K562 (cell line): ENCODE data around the gene ADGRD1. TPM values are rescaled to one million over a fixed set of nuclear protein-coding genes. Genes with fewer than 3 reads are reported as not detected.

ENCODE experiments used
- ATAC-seq: fragments of 200-7000 bp; cut with Tn5 transposase; 3 replicates; pipeline ENCODE4 v1.9.1; 2020; ENCODE audit warnings: moderate library complexity
- BruUV-seq: library from RNA; stranded (reverse); fragments of 400-500 nt; replicated peaks from 2 replicates; lab custom pipeline; 2021; lab: Mats Ljungman, UMichigan
- CTCF ChIA-PET: fragments of 300-600 bp; formaldehyde crosslinking; extraction: SDS; loops from one replicate; lab custom pipeline; 2021; ENCODE audit warnings: low intra/inter-chr PET ratio; lab: Yijun Ruan, JAX
- POLR2A ChIA-PET: fragments of 300-600, 350-650 bp; sonication (Branson Sonifier 250); formaldehyde crosslinking; extraction: SDS; loops from one replicate; lab custom pipeline; 2021; ENCODE audit warnings: antibody characterized with exemption, inconsistent platforms; lab: Yijun Ruan, JAX
- DNase-seq, 4 experiments: peaks; one replicate each; pipeline versions ENCODE4 v3.0.0 to v3.0.0-alpha.2; 2011 to 2018; ENCODE audit warnings: low spot score in 3 of 4, mixed read lengths in 3 of 4; ENCODE audit errors: extremely low read depth in 1 of 4
- FAIRE-seq: peaks from 2 replicates; lab custom pipeline; 2011; peaks lifted over from hg19 to GRCh38; lab: Jason Lieb, UNC
- H2AFZ ChIP-seq: 2 replicates; pipeline ENCODE4 v1.6.0; 2011; ENCODE audit warnings: low read depth, low read length, control low read depth, inconsistent platforms
- H3K27ac ChIP-seq: fragments of 200-600 bp; 3 replicates; pipeline ENCODE4 v1.8.0; 2011; ENCODE audit warnings: low read depth, mild to moderate bottlenecking, control low read depth, inconsistent platforms, low read length, moderate library complexity, mixed read lengths; ENCODE audit errors: extremely low read depth
- H3K27me3 ChIP-seq, 2 experiments: fragments of 300-600 bp in 1 of 2; 2 replicates in 1 of 2; 3 replicates in 1 of 2; pipeline versions ENCODE4 v1.6.0 to v1.8.0; 2011; ENCODE audit warnings: inconsistent platforms in 2 of 2, low read length in 2 of 2, mild to moderate bottlenecking in 1 of 2, mixed read lengths in 1 of 2, moderate library complexity in 1 of 2; ENCODE audit not compliant: control insufficient read depth in 2 of 2, insufficient read depth in 2 of 2
- H3K36me3 ChIP-seq: fragments of 300-600 bp; 3 replicates; pipeline ENCODE4 v1.8.0; 2011; ENCODE audit warnings: mild to moderate bottlenecking, low read length, inconsistent platforms; ENCODE audit not compliant: control insufficient read depth, insufficient read depth
- H3K4me1 ChIP-seq, 2 experiments: fragments of 200-600 bp in 1 of 2; replicated peaks in 1 of 2; 2 replicates in 1 of 2; 3 replicates in 1 of 2; pipeline versions ENCODE4 v1.5.1 to v1.8.0; 2011; ENCODE audit warnings: inconsistent platforms in 2 of 2, low read length in 2 of 2, mild to moderate bottlenecking in 1 of 2, mixed read lengths in 1 of 2, moderate library complexity in 1 of 2; ENCODE audit not compliant: control insufficient read depth in 2 of 2, insufficient read depth in 2 of 2
- H3K4me2 ChIP-seq: 2 replicates; pipeline ENCODE4 v1.6.1; 2011; ENCODE audit warnings: low read length, control low read depth, inconsistent platforms, mixed read lengths; ENCODE audit not compliant: insufficient read depth
- H3K4me3 ChIP-seq: fragments of 200-600 bp; sonication (generic), shearing (Covaris generic); 2 replicates; pipeline ENCODE4 v1.5.1; 2016; ENCODE audit warnings: control low read depth, inconsistent platforms
- H3K79me2 ChIP-seq: fragments of 200-600 bp; 3 replicates; pipeline ENCODE4 v1.8.0; 2011; ENCODE audit warnings: low read length, inconsistent platforms; ENCODE audit not compliant: control insufficient read depth, insufficient read depth
- H3K9ac ChIP-seq, 2 experiments: 2 replicates each; pipeline versions ENCODE4 v1.6.0 to v1.6.1; 2011; ENCODE audit warnings: low read depth in 2 of 2, low read length in 2 of 2, control low read depth in 1 of 2, inconsistent platforms in 1 of 2, mild to moderate bottlenecking in 1 of 2, mixed read lengths in 1 of 2; ENCODE audit not compliant: insufficient read depth in 1 of 2
- H3K9me1 ChIP-seq: one replicate; pipeline ENCODE4 v1.6.0; 2011; ENCODE audit warnings: inconsistent platforms, mild to moderate bottlenecking, low read length, moderate library complexity; ENCODE audit not compliant: control insufficient read depth, insufficient read depth
- H3K9me3 ChIP-seq: replicated peaks from 2 replicates; pipeline ENCODE4 v1.5.1; 2011; ENCODE audit warnings: low read depth, low read length, inconsistent platforms; ENCODE audit not compliant: control insufficient read depth, insufficient read depth
- H4K20me1 ChIP-seq: replicated peaks from 2 replicates; pipeline ENCODE4 v1.6.1; 2011; ENCODE audit warnings: low read length, inconsistent platforms, mixed read lengths; ENCODE audit not compliant: control insufficient read depth, insufficient read depth
- BRF1 ChIP-seq: IDR thresholded peaks from 3 replicates; pipeline ENCODE4 v1.6.1; 2011; ENCODE audit warnings: borderline replicate concordance, mild to moderate bottlenecking; ENCODE audit not compliant: insufficient read length; ENCODE audit errors: extremely low read depth
- CBFB ChIP-seq: sonication (generic); formaldehyde crosslinking; IDR thresholded peaks from 2 replicates; pipeline ENCODE4 v1.4.0; 2020; ENCODE audit warnings: mild to moderate bottlenecking, missing genetic modification reagents
- EZH2 ChIP-seq: IDR thresholded peaks from 2 replicates; pipeline ENCODE4 v1.6.1; 2012; ENCODE audit warnings: low read depth, mild to moderate bottlenecking, inconsistent platforms, low read length, borderline replicate concordance
- HDAC2 ChIP-seq: fragments of 450-650 bp; IDR thresholded peaks from 2 replicates; pipeline ENCODE4 v1.6.1; 2016; ENCODE audit warnings: mild to moderate bottlenecking
- HNRNPK ChIP-seq: fragments of 200-400 bp; formaldehyde crosslinking; IDR thresholded peaks from one replicate; pipeline ENCODE4 v1.6.1; 2018; ENCODE audit warnings: mild to moderate bottlenecking, low read depth, low read length; ENCODE audit not compliant: poor library complexity, severe bottlenecking
- NELFE ChIP-seq: IDR thresholded peaks from 2 replicates; pipeline ENCODE4 v1.6.1; 2011; ENCODE audit warnings: mild to moderate bottlenecking; ENCODE audit not compliant: insufficient read depth, insufficient read length
- SUPT5H ChIP-seq: fragments of 450-650 bp; IDR thresholded peaks from 2 replicates; pipeline ENCODE4 v1.6.1; 2016
- ZNF165 ChIP-seq: fragments of 250-450 bp; sonication (Bioruptor Pico); IDR thresholded peaks from 2 replicates; pipeline ENCODE4 v1.4.0; 2020; ENCODE audit warnings: borderline replicate concordance
- WGBS: fragments of 100-300 bp; shearing (Covaris generic); methylation state at CpG from one replicate; pipeline ENCODE4 v1.1.6; 2016; ENCODE audit warnings: low coverage, mixed read lengths; ENCODE audit not compliant: insufficient coverage; ENCODE audit errors: missing lambda C conversion rate; 5-methylcytosine and 5-hydroxymethylcytosine counted together
- in situ Hi-C: fragments of 300-500 bp; cut with MboI; formaldehyde crosslinking; loops from 4 replicates; pipeline ENCODE4 v1.15.0; 2018; ENCODE audit warnings: inconsistent platforms, mixed read lengths
- intact Hi-C: fragments of 100-400 bp; cut with micrococcal nuclease; formaldehyde crosslinking; loops from 2 replicates; pipeline ENCODE4 v1.14.2; 2022
- polyA plus RNA-seq, 8 experiments: library from polyadenylated mRNA; depleted of rRNA in 4 of 8; stranded (reverse) in 5 of 8; unstranded in 3 of 8; fragments of >200 nt; fragmentation: Nextera tagmentation in 2 of 8; fragmentation: Illumina TruSeq in 1 of 8; extraction: Ambion mirVana in 2 of 8; extraction: Trizol in 1 of 8; gene quantifications; 2 replicates each; pipeline versions ENCODE4 v1.2.1 to v1.2.3, GENCODE V29; 2011 to 2014; ENCODE audit warnings: inconsistent platforms in 1 of 8, missing spikeins in 1 of 8
- total RNA-seq, 7 experiments: library from RNA; depleted of rRNA in 6 of 7; stranded (reverse); fragments of >200 nt in 6 of 7; fragmentation: Illumina TruSeq in 2 of 7; extraction: Trizol in 2 of 7; gene quantifications; 2 replicates each; pipeline versions ENCODE4 v1.2.1 to v1.2.3, GENCODE V29; 2011 to 2021; ENCODE audit warnings: low replicate concordance in 1 of 7
- TF ChIP-seq, protein P1 (sequence below): fragments of 150-350 bp; IDR thresholded peaks from 2 replicates; pipeline ENCODE4 v1.6.1; 2014; ENCODE audit warnings: low read depth, mild to moderate bottlenecking, low read length, borderline replicate concordance

Gene ADGRD1
- total and polyA plus RNA-seq, 9 of the 15 experiments (the other 6 are each of a cell fraction or from before 2014, with no cell fraction given) = 1.7 to 11.7 (median 3.3) TPM

DNA sequence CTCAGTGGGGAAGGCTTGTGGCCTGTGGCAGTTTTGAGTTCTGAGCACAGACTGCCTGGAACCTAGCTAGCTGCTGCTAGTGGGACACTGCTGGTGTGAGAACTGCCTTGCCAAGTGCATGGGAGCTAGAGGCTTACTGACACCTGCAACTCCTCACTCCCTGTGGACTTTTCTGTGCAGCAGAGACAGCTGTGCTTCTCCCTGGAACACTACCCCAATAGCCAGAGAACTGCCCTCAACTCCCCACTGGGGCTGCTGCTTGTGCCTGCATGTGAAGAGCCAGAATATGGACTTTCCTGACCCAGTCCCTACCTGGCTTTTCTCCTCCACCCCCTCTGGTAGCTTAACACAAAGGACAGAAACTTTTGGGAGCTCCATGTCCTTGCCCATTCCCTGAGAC, 222.6 kb downstream of the ADGRD1 start (continued):
- TF ChIP-seq, protein P1, sequence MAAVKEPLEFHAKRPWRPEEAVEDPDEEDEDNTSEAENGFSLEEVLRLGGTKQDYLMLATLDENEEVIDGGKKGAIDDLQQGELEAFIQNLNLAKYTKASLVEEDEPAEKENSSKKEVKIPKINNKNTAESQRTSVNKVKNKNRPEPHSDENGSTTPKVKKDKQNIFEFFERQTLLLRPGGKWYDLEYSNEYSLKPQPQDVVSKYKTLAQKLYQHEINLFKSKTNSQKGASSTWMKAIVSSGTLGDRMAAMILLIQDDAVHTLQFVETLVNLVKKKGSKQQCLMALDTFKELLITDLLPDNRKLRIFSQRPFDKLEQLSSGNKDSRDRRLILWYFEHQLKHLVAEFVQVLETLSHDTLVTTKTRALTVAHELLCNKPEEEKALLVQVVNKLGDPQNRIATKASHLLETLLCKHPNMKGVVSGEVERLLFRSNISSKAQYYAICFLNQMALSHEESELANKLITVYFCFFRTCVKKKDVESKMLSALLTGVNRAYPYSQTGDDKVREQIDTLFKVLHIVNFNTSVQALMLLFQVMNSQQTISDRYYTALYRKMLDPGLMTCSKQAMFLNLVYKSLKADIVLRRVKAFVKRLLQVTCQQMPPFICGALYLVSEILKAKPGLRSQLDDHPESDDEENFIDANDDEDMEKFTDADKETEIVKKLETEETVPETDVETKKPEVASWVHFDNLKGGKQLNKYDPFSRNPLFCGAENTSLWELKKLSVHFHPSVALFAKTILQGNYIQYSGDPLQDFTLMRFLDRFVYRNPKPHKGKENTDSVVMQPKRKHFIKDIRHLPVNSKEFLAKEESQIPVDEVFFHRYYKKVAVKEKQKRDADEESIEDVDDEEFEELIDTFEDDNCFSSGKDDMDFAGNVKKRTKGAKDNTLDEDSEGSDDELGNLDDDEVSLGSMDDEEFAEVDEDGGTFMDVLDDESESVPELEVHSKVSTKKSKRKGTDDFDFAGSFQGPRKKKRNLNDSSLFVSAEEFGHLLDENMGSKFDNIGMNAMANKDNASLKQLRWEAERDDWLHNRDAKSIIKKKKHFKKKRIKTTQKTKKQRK = no peak
- no peak for TF ChIP-seq EZH2
- no peak for TF ChIP-seq HDAC2
- no peak for TF ChIP-seq SUPT5H
- no peak for TF ChIP-seq NELFE

DNA sequence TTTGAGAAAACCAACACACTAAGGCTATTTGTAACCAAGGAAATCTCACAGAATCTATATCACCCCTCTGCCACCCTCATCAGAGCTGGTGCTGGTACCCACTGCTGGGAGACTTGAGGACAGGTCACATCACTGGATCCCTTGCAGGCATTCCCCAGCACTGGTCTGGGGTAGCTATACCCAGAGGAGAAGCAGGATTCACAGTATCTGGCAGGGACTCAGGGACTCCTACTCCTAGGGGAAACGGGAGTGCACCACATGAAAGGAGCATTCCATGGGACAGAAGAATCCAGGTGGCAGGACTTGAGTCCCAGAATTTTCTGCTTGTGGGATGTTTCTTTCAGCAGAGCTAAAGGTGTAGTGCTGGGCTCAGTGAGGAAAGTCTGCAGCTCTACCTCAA, 223.2 kb downstream of the ADGRD1 start:
- Histone ChIP-seq H3K79me2 (no peaks in the 10 kb centered on the region), H3K9me3 (no peaks in the 10 kb centered on the region; the same call in 1 of the 2 replicates), H3K4me3 (no peak overlapping the region), H3K36me3 (no peaks in the 10 kb centered on the region), H2AFZ (no peak overlapping the region), H3K9me1 (no peaks in the 10 kb centered on the region), H4K20me1 (no peaks in the 10 kb centered on the region), H3K4me2 (no peak overlapping the region), H3K9ac (no peak overlapping the region), H3K4me1 (no peaks in the 10 kb centered on the region), H3K27ac (no peak overlapping the region), H3K27me3 (peaks cover 0 to 24% of the 10 kb centered on the region in 2 experiments; a peak in 3 of 5 replicates)
- in situ Hi-C loops (no loop called here), intact Hi-C loops (no loop called here)
- CTCF ChIA-PET = no interaction called here
- POLR2A ChIA-PET = interaction anchor here (0.6 to 0.9 kb wide), 2 partner anchors 10 to 28 kb away, joined by 3 read pairs; no protein-coding TSS in a partner anchor
- no peak for FAIRE-seq
- BruUV-seq = no TSS peak
- WGBS = 0% methylated on average over 1 of the region's 1 CpG
- no peak for ATAC-seq
- no peak for DNase-seq
- TF ChIP-seq HNRNPK = no peak
- no peak for TF ChIP-seq ZNF165 (CRISPR knock-in tag)
- TF ChIP-seq BRF1 = no peak
- TF ChIP-seq CBFB = no peak
- TF ChIP-seq, all 486 proteins: peak for 0
